MM.1S (cell line): ENCODE data around the gene SMG7.

ENCODE experiments used
- DNase-seq: peaks from one replicate; pipeline ENCODE4 v3.0.0-alpha.2; 2015
- H2AFZ ChIP-seq: fragments of 300-600 bp; sonication (generic); 2 replicates; pipeline ENCODE4 v1.6.0; 2016; ENCODE audit warnings: antibody characterized with exemption, low read length
- H3F3A ChIP-seq: fragments of 300-600 bp; sonication (generic); 2 replicates; pipeline ENCODE4 v1.6.1; 2016; ENCODE audit warnings: mild to moderate bottlenecking, antibody characterized with exemption, low read length, moderate library complexity, mixed read lengths; ENCODE audit not compliant: insufficient read depth
- H3K27ac ChIP-seq: fragments of 300-600 bp; sonication (generic); 2 replicates; pipeline ENCODE4 v1.5.1; 2016; ENCODE audit warnings: mild to moderate bottlenecking, low read length
- H3K27me3 ChIP-seq: fragments of 300-600 bp; sonication (generic); replicated peaks from 2 replicates; pipeline ENCODE4 v1.6.0; 2016; ENCODE audit warnings: low read length; ENCODE audit not compliant: insufficient read depth
- H3K36me3 ChIP-seq: fragments of 300-600 bp; sonication (generic); replicated peaks from 2 replicates; pipeline ENCODE4 v1.6.1; 2016; ENCODE audit warnings: mild to moderate bottlenecking, low read length, mixed read lengths; ENCODE audit not compliant: insufficient read depth
- H3K4me1 ChIP-seq: fragments of 300-600 bp; sonication (generic); 2 replicates; pipeline ENCODE4 v1.6.1; 2016; ENCODE audit warnings: low read length, mixed read lengths
- H3K4me2 ChIP-seq: fragments of 300-600 bp; sonication (generic); 2 replicates; pipeline ENCODE4 v1.6.0; 2016; ENCODE audit warnings: low read depth, low read length
- H3K4me3 ChIP-seq: fragments of 300-600 bp; sonication (generic); 2 replicates; pipeline ENCODE4 v1.5.1; 2016; ENCODE audit warnings: low read length, mixed read lengths
- H3K79me2 ChIP-seq: fragments of 300-600 bp; sonication (generic); 2 replicates; pipeline ENCODE4 v1.6.1; 2016; ENCODE audit warnings: mixed run types, low read length, mixed read lengths
- H3K9ac ChIP-seq: fragments of 300-600 bp; sonication (generic); 2 replicates; pipeline ENCODE4 v1.6.1; 2016; ENCODE audit warnings: low read length, mixed read lengths
- H3K9me2 ChIP-seq: fragments of 300-600 bp; sonication (generic); replicated peaks from 2 replicates; pipeline ENCODE4 v1.6.1; 2016; ENCODE audit warnings: mild to moderate bottlenecking, low read length, mixed read lengths; ENCODE audit not compliant: insufficient read depth
- H3K9me3 ChIP-seq: fragments of 300-600 bp; sonication (generic); replicated peaks from 2 replicates; pipeline ENCODE4 v1.6.1; 2016; ENCODE audit warnings: mild to moderate bottlenecking, low read length, mixed read lengths; ENCODE audit not compliant: insufficient read depth
- H4K20me1 ChIP-seq: fragments of 300-600 bp; sonication (generic); 2 replicates; pipeline ENCODE4 v1.6.1; 2016; ENCODE audit warnings: mild to moderate bottlenecking, low read length, moderate library complexity, mixed read lengths; ENCODE audit not compliant: insufficient read depth
- EZH2 ChIP-seq: fragments of 300-600 bp; sonication (generic); optimal IDR thresholded peaks from 2 replicates; pipeline ENCODE3; 2017; ENCODE audit warnings: low read depth, mild to moderate bottlenecking, antibody characterized with exemption, low read length, mixed read lengths
- EZH2phosphoT487 ChIP-seq: fragments of 300-600 bp; sonication (generic); IDR thresholded peaks from 2 replicates; pipeline ENCODE4 v1.6.1; 2018; ENCODE audit warnings: antibody characterized with exemption, low read length
- TF ChIP-seq, protein P1 (sequence below): fragments of 300-600 bp; sonication (generic); IDR thresholded peaks from 2 replicates; pipeline ENCODE4 v1.5.1; 2016; ENCODE audit warnings: antibody characterized with exemption, low read length, mixed read lengths

The SMG7 gene

DNA sequence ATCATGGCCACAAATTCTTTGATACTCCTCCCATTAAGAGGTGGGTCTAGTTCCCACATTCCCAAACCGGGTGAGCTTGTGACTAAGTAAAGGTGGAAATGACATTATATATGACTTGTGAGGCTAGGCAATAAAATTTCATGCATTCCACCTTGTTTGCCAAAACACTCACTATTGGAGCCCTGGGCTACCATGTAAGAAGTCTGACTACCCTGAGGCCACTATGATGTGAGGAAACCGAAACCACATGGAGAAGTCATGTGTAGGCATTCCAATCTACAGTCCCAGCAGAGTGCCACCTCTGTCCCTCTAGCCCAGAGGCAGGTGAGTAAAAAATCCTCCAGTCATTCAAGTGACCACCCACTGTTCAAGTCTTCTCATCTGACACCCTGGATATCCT lies 17.9 kb upstream of the SMG7 start:
- Histone ChIP-seq H3K4me2 (no peak overlapping the region), H3F3A (no peaks in the 10 kb centered on the region), H3K9me2 (no peaks in the 10 kb centered on the region), H3K9me3 (no peaks in the 10 kb centered on the region), H3K36me3 (no peaks in the 10 kb centered on the region), H4K20me1 (no peaks in the 10 kb centered on the region), H3K79me2 (no peaks in the 10 kb centered on the region), H3K9ac (no peak overlapping the region), H3K27me3 (no peaks in the 10 kb centered on the region), H3K27ac (no peak overlapping the region), H3K4me1 (no peaks in the 10 kb centered on the region), H3K4me3 (no peak overlapping the region), H2AFZ (no peak overlapping the region)
- TF ChIP-seq, protein P1, sequence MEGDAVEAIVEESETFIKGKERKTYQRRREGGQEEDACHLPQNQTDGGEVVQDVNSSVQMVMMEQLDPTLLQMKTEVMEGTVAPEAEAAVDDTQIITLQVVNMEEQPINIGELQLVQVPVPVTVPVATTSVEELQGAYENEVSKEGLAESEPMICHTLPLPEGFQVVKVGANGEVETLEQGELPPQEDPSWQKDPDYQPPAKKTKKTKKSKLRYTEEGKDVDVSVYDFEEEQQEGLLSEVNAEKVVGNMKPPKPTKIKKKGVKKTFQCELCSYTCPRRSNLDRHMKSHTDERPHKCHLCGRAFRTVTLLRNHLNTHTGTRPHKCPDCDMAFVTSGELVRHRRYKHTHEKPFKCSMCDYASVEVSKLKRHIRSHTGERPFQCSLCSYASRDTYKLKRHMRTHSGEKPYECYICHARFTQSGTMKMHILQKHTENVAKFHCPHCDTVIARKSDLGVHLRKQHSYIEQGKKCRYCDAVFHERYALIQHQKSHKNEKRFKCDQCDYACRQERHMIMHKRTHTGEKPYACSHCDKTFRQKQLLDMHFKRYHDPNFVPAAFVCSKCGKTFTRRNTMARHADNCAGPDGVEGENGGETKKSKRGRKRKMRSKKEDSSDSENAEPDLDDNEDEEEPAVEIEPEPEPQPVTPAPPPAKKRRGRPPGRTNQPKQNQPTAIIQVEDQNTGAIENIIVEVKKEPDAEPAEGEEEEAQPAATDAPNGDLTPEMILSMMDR = no peak
- TF ChIP-seq EZH2 (no peak), EZH2phosphoT487 (no peak)
- DNase-seq = no peak

DNA sequence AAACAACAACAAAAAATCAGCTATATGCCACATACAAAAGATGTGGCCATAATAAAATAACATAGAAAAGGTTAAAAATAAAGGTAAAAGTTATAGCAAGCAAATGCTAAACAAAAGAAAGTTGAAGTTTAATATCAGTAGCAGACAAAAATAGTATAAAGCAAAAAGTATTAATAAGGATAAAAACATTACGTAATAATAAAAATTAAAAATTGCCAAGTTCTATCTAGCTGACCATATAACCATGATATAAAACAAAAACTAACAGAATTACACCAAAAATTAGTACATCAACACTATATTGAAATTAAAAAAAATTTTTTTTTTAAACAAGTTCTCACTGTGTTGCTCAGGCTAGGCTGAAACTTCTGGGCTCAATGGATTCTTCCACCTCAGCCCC lies 15.5 kb upstream of the SMG7 start:
- Histone ChIP-seq H2AFZ (no peak overlapping the region), H3K9me2 (no peaks in the 10 kb centered on the region), H3K4me2 (no peak overlapping the region), H3K36me3 (no peaks in the 10 kb centered on the region), H3K79me2 (no peaks in the 10 kb centered on the region), H3K9me3 (no peaks in the 10 kb centered on the region), H3K4me3 (no peak overlapping the region), H3K27ac (no peak overlapping the region), H3F3A (no peaks in the 10 kb centered on the region), H4K20me1 (no peaks in the 10 kb centered on the region), H3K27me3 (no peaks in the 10 kb centered on the region), H3K9ac (no peak overlapping the region), H3K4me1 (no peaks in the 10 kb centered on the region)
- no peak for TF ChIP-seq EZH2phosphoT487
- TF ChIP-seq, protein P1 = no peak
- no peak for TF ChIP-seq EZH2
- DNase-seq = no peak

DNA sequence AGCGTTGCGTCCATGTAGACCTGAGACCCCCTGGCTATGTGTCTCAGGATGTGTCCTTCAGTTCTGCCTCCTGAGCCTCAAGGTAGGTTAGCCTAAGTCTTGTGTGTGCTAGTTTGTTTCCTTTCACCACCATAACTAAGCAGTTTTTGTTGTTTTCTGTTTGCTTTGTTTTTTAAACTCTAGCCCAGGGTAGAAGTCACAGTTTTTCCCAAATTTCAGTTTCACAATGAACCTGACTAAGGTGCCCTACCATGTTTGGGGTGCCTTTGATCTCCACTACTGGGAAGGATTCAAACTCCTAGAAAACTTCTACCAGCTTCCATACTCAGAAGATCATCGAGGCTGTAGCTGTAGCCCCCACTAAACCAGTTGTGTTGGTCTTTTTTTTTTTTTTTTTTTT lies 14.8 kb upstream of the SMG7 start:
- H3K4me3 ChIP-seq = no peak overlapping the region
- no peaks in the 10 kb centered on the region for H3K79me2 ChIP-seq
- no peaks in the 10 kb centered on the region for H3K9me2 ChIP-seq
- H3K4me1 ChIP-seq = no peaks in the 10 kb centered on the region
- no peaks in the 10 kb centered on the region for H3K9me3 ChIP-seq
- no peak overlapping the region for H3K9ac ChIP-seq
- no peaks in the 10 kb centered on the region for H3F3A ChIP-seq
- H3K36me3 ChIP-seq = no peaks in the 10 kb centered on the region
- no peak overlapping the region for H3K4me2 ChIP-seq
- H3K27ac ChIP-seq = no peak overlapping the region
- H2AFZ ChIP-seq = peak overlapping the region; percentile 51; the same call in 1 of the 2 replicates
- H3K27me3 ChIP-seq = no peaks in the 10 kb centered on the region
- TF ChIP-seq, protein P1 = no peak
- TF ChIP-seq EZH2 = no peak
- DNase-seq = no peak
- H4K20me1 ChIP-seq = no peaks in the 10 kb centered on the region
